ENCODE measurements around the gene NOP56.

GRCh38 chr20:2652724-2653555, 508 bp downstream of the NOP56 start:
- TF ChIP-seq CTCF (optimal IDR thresholded peaks at IDR 0.05 in 1 of 3, IDR thresholded peaks at IDR 0.05 in 1 of 3, conservative IDR thresholded peaks at IDR 0.05 in 1 of 3; ENCODE audit: extremely low read depth in 1 of 3, insufficient read depth in 2 of 3, low read length in 3 of 3) (no peak), EZH2 (IDR thresholded peaks at IDR 0.05; ENCODE audit: low read length) (no peak)
